LNCaP clone FGC (cell line): Measurements from ENCODE around the gene SORCS2.

Experiments
- DNase-seq: peaks from one replicate; pipeline ENCODE4 v3.0.0-alpha.2; 2011; ENCODE audit warnings: low read depth
- H3K4me3 ChIP-seq: 2 replicates; pipeline ENCODE4 v1.5.1; 2011; ENCODE audit warnings: mild to moderate bottlenecking, low read depth, low read length, control low read depth
- TF ChIP-seq, protein P1 (sequence below): IDR thresholded peaks from 2 replicates; pipeline ENCODE4 v1.5.1; 2012; ENCODE audit warnings: mild to moderate bottlenecking; ENCODE audit not compliant: control insufficient read depth, insufficient read depth; ENCODE audit errors: extremely low read depth

Gene SORCS2

GRCh38 chr4:7243609-7244330 is 51.4 kb downstream of the SORCS2 start:
- TF ChIP-seq, protein P1, sequence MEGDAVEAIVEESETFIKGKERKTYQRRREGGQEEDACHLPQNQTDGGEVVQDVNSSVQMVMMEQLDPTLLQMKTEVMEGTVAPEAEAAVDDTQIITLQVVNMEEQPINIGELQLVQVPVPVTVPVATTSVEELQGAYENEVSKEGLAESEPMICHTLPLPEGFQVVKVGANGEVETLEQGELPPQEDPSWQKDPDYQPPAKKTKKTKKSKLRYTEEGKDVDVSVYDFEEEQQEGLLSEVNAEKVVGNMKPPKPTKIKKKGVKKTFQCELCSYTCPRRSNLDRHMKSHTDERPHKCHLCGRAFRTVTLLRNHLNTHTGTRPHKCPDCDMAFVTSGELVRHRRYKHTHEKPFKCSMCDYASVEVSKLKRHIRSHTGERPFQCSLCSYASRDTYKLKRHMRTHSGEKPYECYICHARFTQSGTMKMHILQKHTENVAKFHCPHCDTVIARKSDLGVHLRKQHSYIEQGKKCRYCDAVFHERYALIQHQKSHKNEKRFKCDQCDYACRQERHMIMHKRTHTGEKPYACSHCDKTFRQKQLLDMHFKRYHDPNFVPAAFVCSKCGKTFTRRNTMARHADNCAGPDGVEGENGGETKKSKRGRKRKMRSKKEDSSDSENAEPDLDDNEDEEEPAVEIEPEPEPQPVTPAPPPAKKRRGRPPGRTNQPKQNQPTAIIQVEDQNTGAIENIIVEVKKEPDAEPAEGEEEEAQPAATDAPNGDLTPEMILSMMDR = no peak
- no peak overlapping the region for H3K4me3 ChIP-seq
- no peak for DNase-seq

DNA sequence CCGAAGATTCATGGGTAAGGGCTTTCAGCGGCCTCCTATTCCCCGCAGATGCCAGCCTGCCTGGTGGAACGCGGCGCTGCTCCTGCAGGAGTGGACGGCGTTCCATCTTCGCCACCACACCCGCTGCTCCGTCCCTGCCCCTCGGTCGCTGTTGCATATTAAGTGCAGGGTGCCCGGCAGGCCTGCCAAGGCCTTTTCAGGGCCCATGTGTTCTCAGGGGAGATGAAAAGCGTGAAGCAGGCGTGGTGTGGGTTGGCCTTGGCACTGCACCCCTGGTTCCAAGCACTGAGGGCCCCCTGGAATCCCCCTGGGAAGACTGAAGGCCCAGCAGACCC is 52.0 kb downstream of the SORCS2 start:
- DNase-seq = no peak
- TF ChIP-seq, protein P1 = no peak
- H3K4me3 ChIP-seq = no peak overlapping the region

DNA sequence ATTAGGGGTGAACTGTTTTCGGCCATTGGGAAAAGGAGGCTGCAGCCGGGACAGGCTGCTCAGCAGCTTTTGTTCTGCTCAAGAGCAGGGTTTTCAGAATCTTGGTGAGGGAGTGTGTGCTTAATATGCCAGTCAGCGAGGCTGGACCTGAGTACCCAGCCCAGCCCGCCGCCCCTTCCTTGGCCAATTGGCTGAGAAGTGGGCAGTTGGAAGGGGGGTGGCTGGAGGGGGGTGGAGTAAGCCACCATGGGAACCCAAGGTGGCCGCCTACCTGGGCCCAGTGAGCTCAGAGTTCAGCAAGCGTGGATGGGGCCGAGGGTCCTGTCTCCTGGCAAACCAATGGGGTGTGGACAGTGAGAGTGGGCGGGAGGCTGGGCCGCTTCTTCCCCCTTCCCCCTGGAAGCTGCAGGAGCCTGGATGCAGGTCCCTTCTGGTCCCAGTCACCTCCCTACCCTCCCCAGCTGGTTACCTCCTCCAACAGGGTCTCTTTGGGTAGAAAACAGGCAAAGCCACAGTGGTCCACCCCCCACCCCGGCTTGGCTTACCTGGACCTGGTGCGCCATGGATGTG is 52.5 kb downstream of the SORCS2 start:
- no peak overlapping the region for H3K4me3 ChIP-seq

GRCh38 chr4:7247521-7247920 is 55.2 kb downstream of the SORCS2 start:
- DNase-seq = no peak
- H3K4me3 ChIP-seq = no peak overlapping the region
- TF ChIP-seq, protein P1 = no peak

More for the DNA sequence above, 52.5 kb downstream of the SORCS2 start:
- no peak for DNase-seq
- TF ChIP-seq, protein P1 = no peak

DNA sequence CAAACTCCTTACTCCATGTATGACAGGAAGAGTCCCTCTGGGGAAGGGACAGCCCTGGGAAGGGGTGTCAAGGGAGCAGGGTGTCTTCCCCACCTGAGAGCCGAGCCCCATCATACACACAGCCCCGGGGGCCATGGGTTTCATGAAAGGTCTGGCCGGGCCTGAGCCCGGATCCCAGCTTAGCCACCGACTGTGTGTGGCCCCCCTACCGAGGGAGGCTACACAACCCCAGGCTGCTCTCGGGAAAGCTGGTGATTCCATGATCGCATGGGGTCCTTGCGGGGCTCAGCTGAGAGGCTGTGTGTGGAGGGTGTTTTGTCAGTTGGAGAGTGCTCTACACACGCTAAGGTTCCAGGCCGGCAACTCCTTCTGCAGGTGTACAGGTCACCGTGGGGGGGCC is 55.6 kb downstream of the SORCS2 start:
- H3K4me3 ChIP-seq = no peak overlapping the region
- TF ChIP-seq, protein P1 = no peak
- DNase-seq = no peak

- no peak for DNase-seq
- H3K4me3 ChIP-seq = no peak overlapping the region
- TF ChIP-seq, protein P1 = no peak
Observed at GRCh38 chr4:7248857-7249256, 56.5 kb downstream of the SORCS2 start.

GRCh38 chr4:7251321-7251720 is 59.0 kb downstream of the SORCS2 start:
- no peak for DNase-seq
- no peak overlapping the region for H3K4me3 ChIP-seq
- TF ChIP-seq, protein P1 = no peak
